DND-41 (cell line): ENCODE measurements around the gene ACACA.

Source experiments
- ATAC-seq: fragments of 200-7000 bp; cut with Tn5 transposase; 3 replicates; pipeline ENCODE4 v1.9.1; 2021; ENCODE audit warnings: low read depth; ENCODE audit not compliant: insufficient read depth
- DNase-seq: peaks from one replicate; pipeline ENCODE4 v3.0.0-alpha.2; 2020
- H2AFZ ChIP-seq: 2 replicates; pipeline ENCODE4 v1.6.0; 2012; ENCODE audit warnings: low read depth, low read length
- H3K27ac ChIP-seq: 2 replicates; pipeline ENCODE4 v1.5.1; 2012; ENCODE audit warnings: low read length, inconsistent platforms
- H3K27me3 ChIP-seq: fragments of 200-600 bp; sonication (generic); 2 replicates; pipeline ENCODE4 v1.6.0; 2012; ENCODE audit warnings: low read length, mild to moderate bottlenecking, inconsistent platforms; ENCODE audit not compliant: insufficient read depth, poor library complexity
- H3K36me3 ChIP-seq: 2 replicates; pipeline ENCODE4 v1.5.1; 2012; ENCODE audit warnings: low read length, inconsistent platforms; ENCODE audit not compliant: insufficient read depth
- H3K4me1 ChIP-seq: 2 replicates; pipeline ENCODE4 v1.5.1; 2012; ENCODE audit warnings: mild to moderate bottlenecking, low read length; ENCODE audit not compliant: insufficient read depth
- H3K4me2 ChIP-seq: 2 replicates; pipeline ENCODE4 v1.6.0; 2012; ENCODE audit warnings: mild to moderate bottlenecking, moderate library complexity, low read length, inconsistent platforms; ENCODE audit not compliant: insufficient read depth
- H3K4me3 ChIP-seq, 2 experiments: fragments of 200-600 bp in 1 of 2; shearing (Covaris generic) in 1 of 2; 2 replicates each; pipeline ENCODE4 v1.5.1; 2012 to 2016; ENCODE audit warnings: inconsistent platforms in 2 of 2, low read length in 2 of 2, mild to moderate bottlenecking in 2 of 2, low read depth in 1 of 2, moderate library complexity in 1 of 2
- H3K79me2 ChIP-seq: 2 replicates; pipeline ENCODE4 v1.6.0; 2012; ENCODE audit warnings: low read length, inconsistent platforms; ENCODE audit not compliant: insufficient read depth
- H3K9ac ChIP-seq: 2 replicates; pipeline ENCODE4 v1.6.0; 2012; ENCODE audit warnings: low read depth, mild to moderate bottlenecking, inconsistent platforms, low read length, moderate library complexity
- H3K9me3 ChIP-seq: 2 replicates; pipeline ENCODE4 v1.5.1; 2012; ENCODE audit warnings: low read length, moderate library complexity, mild to moderate bottlenecking, inconsistent platforms; ENCODE audit not compliant: insufficient read depth, severe bottlenecking
- H4K20me1 ChIP-seq: 2 replicates; pipeline ENCODE4 v1.6.0; 2012; ENCODE audit warnings: low read length; ENCODE audit not compliant: insufficient read depth
- EZH2 ChIP-seq: IDR thresholded peaks from 3 replicates; pipeline ENCODE4 v1.6.1; 2012; ENCODE audit warnings: borderline replicate concordance, low read depth, mild to moderate bottlenecking, moderate library complexity, low read length, inconsistent platforms; ENCODE audit not compliant: severe bottlenecking
- TF ChIP-seq, protein P1 (sequence below): IDR thresholded peaks from 2 replicates; pipeline ENCODE4 v1.5.1; 2012; ENCODE audit warnings: borderline replicate concordance, low read length, moderate library complexity, mild to moderate bottlenecking; ENCODE audit not compliant: poor library complexity, severe bottlenecking; ENCODE audit errors: extremely low read depth

Gene ACACA

DNA sequence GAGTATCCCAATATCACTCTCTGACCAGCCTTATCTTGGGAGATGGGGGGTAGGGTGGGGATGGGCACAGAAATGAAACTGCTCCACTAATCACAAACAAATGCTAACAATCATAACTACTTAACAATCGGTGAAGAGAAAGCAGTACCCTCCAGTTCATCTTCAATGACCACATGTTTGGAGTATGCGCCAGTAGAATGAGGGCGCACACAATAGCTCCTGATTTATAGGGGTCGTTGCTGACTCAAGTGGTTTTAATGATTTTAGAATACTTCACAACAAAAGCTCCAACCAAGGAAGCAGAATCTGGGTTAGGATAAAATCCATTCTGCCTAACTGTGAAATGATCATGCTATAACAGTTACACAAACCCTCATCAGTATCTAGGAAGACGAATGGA lies 273.5 kb downstream of the ACACA start:
- ATAC-seq (no peak), DNase-seq (no peak)
- H3K36me3 ChIP-seq: peaks cover 47% of the 10 kb centered on the region

DNA sequence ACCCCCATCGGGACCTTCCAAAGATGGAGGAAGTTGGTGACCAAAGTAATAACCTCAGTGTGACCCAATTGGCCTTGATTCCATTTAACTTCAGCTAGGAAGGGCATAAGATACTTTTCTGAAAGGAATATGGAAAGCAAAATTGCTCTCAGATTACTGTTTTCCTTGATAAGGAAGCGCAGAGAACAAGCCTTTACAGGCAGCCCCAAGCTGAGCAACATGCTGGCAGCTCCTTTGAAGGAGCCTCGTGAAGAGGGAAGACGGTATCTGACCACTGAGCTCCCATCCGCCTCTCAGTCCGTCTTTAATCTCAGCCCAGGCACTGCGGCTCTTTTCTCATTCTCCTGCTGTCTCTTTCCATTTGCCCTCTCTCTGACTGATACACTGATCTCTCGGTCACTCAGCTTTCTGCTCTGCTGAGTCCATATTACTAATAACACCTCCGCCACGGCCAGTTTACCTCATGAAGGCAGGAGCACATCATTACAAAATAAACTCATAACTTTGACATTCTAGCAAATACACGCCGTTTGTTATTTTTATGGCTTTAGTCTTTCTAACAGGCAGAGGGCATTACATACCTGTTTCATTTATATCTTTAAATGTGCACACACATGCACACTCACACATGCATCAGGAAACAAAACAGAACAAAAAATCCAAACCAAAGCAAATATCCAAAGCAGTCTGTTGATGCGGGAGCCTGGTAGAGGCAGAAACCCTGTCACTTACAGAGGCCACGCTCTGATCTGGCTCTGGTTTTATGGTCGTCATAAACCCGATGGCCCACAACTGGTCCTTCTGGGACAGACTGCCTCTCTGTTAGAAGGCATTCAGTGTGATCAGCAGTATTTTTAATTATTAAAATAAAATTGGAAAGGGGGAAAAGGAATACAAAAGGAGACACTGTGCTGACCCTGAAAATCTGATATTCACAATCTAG lies 274.7 kb downstream of the ACACA start:
- Histone ChIP-seq H3K27me3 (no peaks in the 10 kb centered on the region), H2AFZ (no peak overlapping the region), H3K4me2 (no peak overlapping the region), H3K4me3 (no peak overlapping the region), H3K9ac (no peak overlapping the region), H3K36me3 (peaks cover 46% of the 10 kb centered on the region), H4K20me1 (no peaks in the 10 kb centered on the region), H3K27ac (no peak overlapping the region), H3K4me1 (no peaks in the 10 kb centered on the region), H3K9me3 (no peaks in the 10 kb centered on the region), H3K79me2 (no peaks in the 10 kb centered on the region)
- TF ChIP-seq, protein P1, sequence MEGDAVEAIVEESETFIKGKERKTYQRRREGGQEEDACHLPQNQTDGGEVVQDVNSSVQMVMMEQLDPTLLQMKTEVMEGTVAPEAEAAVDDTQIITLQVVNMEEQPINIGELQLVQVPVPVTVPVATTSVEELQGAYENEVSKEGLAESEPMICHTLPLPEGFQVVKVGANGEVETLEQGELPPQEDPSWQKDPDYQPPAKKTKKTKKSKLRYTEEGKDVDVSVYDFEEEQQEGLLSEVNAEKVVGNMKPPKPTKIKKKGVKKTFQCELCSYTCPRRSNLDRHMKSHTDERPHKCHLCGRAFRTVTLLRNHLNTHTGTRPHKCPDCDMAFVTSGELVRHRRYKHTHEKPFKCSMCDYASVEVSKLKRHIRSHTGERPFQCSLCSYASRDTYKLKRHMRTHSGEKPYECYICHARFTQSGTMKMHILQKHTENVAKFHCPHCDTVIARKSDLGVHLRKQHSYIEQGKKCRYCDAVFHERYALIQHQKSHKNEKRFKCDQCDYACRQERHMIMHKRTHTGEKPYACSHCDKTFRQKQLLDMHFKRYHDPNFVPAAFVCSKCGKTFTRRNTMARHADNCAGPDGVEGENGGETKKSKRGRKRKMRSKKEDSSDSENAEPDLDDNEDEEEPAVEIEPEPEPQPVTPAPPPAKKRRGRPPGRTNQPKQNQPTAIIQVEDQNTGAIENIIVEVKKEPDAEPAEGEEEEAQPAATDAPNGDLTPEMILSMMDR: no peak
- no peak for TF ChIP-seq EZH2
- DNase-seq: no peak
- no peak for ATAC-seq

More for the DNA sequence above, 273.5 kb downstream of the ACACA start:
- Histone ChIP-seq H4K20me1 (no peaks in the 10 kb centered on the region), H3K4me2 (no peak overlapping the region), H3K27me3 (no peaks in the 10 kb centered on the region), H3K9me3 (no peaks in the 10 kb centered on the region), H3K4me3 (no peak overlapping the region), H3K4me1 (no peaks in the 10 kb centered on the region), H3K27ac (no peak overlapping the region), H3K79me2 (no peaks in the 10 kb centered on the region), H3K9ac (no peak overlapping the region), H2AFZ (no peak overlapping the region)
- TF ChIP-seq, protein P1: no peak
- no peak for TF ChIP-seq EZH2

DNA sequence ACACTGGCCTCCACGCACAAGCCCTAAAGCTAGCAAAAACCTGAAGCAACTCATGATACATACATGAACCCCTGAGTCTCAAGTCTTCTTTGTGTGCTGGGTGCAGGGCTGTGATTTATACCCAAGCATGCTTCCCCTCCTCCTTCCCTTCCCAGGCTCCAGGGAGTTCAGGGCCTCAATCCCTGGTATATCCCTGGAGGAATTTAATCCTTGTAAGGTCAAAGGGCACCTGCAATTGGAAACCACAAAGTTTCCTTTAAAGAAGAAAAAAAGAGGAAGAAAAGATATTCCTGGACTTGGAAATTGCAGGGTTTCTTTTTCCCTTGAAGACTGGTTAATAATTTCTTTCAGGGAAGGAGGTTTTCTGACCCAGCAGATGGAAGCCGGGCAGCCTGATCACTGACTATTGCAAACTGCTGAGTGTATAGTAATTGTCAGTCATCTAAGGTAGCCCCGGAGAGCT lies 275.6 kb downstream of the ACACA start:
- Histone ChIP-seq H3K36me3 (peaks cover 48% of the 10 kb centered on the region), H3K9ac (no peak overlapping the region)
- no peak for ATAC-seq

More for the DNA sequence above, 275.6 kb downstream of the ACACA start:
- H3K27ac ChIP-seq: no peak overlapping the region
- H3K4me1 ChIP-seq: no peaks in the 10 kb centered on the region
- H3K9me3 ChIP-seq: no peaks in the 10 kb centered on the region
- DNase-seq: no peak
- H3K4me3 ChIP-seq: no peak overlapping the region
- H3K79me2 ChIP-seq: no peaks in the 10 kb centered on the region
- TF ChIP-seq, protein P1: no peak
- no peak for TF ChIP-seq EZH2
- H2AFZ ChIP-seq: no peak overlapping the region
- H3K4me2 ChIP-seq: no peak overlapping the region
- H3K27me3 ChIP-seq: no peaks in the 10 kb centered on the region
- no peaks in the 10 kb centered on the region for H4K20me1 ChIP-seq
